ENCODE measurements around the gene NFYB. TPM values are rescaled to one million over a fixed set of nuclear protein-coding genes. Genes with fewer than 3 reads are reported as not detected.

The NFYB gene
- total RNA-seq, 4 donors from 2014 or later: 16.5 to 35.1 (median 21.4) TPM

DNA sequence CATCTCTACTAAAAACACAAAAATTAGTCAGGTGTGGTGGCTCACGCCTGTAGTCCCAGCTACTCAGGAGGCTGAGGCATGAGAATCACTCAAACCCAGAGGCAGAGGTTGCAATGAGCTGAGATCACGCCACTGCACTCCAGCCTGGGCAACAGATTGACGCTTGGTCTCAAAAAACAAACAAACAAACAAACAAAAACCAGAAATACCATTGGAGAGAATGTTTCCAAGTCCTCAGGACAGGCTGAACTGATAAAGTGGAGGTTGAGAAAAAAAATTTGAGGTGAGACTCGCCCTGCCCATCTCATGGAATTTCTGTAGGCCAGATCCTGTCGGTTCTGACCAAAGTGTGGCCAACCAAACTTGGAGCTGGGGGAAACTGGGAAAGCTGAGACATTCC lies 30.6 kb upstream of the NFYB start:
- no peak overlapping the region for H3K27ac ChIP-seq
- H3K27me3 ChIP-seq: no peaks in the 10 kb centered on the region
- no peak for ATAC-seq

DNA sequence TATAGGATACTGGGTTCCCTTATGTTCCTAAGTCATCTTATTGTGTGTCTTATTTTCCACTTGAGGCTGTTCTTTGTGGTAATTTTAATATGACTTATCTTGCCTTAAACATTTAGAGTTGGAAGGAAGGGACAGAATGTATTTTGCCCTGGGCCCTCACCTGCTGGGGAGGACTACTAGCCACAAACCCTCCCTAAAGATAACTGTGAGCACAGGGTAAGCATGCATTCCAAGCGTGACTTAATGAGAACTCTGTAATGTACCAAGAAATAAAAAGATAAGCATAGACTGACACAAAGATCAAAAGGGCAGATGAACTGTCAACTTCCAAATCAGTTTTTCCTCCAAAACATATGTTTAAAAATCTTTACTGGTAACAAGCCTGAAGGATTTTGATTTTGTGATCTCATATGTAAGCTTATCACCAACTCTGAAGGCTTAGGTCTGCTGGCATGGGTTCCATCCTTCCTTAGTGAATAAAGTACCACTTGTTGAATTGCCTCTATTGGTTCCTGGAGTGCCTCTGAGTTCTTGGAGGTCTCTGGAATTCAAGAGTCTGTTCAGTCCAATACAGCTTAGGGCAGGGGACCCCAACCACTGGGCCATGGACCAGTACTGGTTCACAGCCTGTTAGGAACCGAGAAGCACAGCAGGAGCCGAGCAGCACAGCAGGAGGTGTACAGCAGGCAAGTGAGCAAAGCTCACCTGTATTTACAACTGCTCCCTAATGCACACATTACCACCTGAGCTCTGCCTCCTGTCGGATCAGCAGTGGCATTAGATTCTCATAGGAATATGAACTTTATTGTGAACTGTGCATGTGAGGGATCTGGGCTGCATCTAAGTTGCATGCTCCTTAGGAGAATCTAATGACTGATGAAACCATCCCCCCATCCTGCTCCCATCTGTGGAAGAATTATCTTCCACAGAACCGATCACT lies 29.8 kb upstream of the NFYB start:
- no peak for TF ChIP-seq CTCF (IDR thresholded peaks at IDR 0.05 in 4 of 5, conservative IDR thresholded peaks at IDR 0.05 in 1 of 5)
- TF ChIP-seq POLR2A (IDR thresholded peaks at IDR 0.05): no peak
- Histone ChIP-seq H3K36me3 (no peaks in the 10 kb centered on the region), H3K9me3 (no peaks in the 10 kb centered on the region), H3K4me1 (peaks cover 0 to 5% of the 10 kb centered on the region in 2 donors), H3K27ac (no peak overlapping the region), H3K27me3 (no peaks in the 10 kb centered on the region), H3K4me3 (no peak overlapping the region)
- in situ Hi-C loops (cut with MboI; ENCODE audit: low sequenced_read_pairs in 4 of 4): no loop called here
- intact Hi-C loops (cut with DNase I; ENCODE audit: low total_unique reads): no loop called here
- ATAC-seq: no peak
- DNase-seq: no peak

More for the DNA sequence above, 30.6 kb upstream of the NFYB start:
- no peaks in the 10 kb centered on the region for H3K9me3 ChIP-seq
- intact Hi-C loops (cut with DNase I; ENCODE audit: low total_unique reads): no loop called here
- in situ Hi-C loops (cut with MboI; ENCODE audit: low sequenced_read_pairs in 4 of 4): no loop called here
- TF ChIP-seq CTCF (IDR thresholded peaks at IDR 0.05 in 4 of 5, conservative IDR thresholded peaks at IDR 0.05 in 1 of 5) (no peak), POLR2A (IDR thresholded peaks at IDR 0.05) (no peak)
- H3K4me3 ChIP-seq: no peak overlapping the region
- no peaks in the 10 kb centered on the region for H3K36me3 ChIP-seq
- DNase-seq: no peak
- H3K4me1 ChIP-seq: peaks cover 0 to 5% of the 10 kb centered on the region in 2 donors

DNA sequence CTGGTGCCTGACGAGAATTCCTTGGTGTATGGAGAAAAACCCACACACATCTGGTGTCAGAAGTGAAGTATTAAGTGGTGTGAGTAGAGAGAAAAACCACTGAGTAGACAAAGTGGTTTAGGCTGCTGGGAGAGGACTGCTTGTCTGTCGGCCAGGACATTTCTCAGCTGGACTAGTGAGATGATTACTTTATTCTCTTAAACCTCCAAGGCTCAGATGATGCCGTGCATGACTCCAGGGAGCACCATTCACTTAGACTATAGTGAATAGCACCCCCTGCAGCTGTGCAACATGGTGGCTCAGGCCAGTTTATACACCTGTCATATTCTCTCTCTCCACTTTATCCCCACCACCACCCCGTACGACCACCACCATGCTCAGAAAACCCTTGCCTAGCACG lies 28.5 kb upstream of the NFYB start:
- in situ Hi-C loops (cut with MboI; ENCODE audit: low sequenced_read_pairs in 4 of 4): no loop called here
- no peak overlapping the region for H3K4me3 ChIP-seq
- intact Hi-C loops (cut with DNase I; ENCODE audit: low total_unique reads): no loop called here
- ATAC-seq (no peak), DNase-seq (no peak)
- no peaks in the 10 kb centered on the region for H3K9me3 ChIP-seq
- H3K27ac ChIP-seq: peak overlapping the region in 2 of 4 donors; percentile 43 to 51
- no peaks in the 10 kb centered on the region for H3K36me3 ChIP-seq
- peaks cover 0 to 5% of the 10 kb centered on the region in 2 donors for H3K4me1 ChIP-seq
- TF ChIP-seq CTCF (IDR thresholded peaks at IDR 0.05 in 4 of 5, conservative IDR thresholded peaks at IDR 0.05 in 1 of 5) (no peak), POLR2A (IDR thresholded peaks at IDR 0.05) (no peak)
- no peaks in the 10 kb centered on the region for H3K27me3 ChIP-seq

- Histone ChIP-seq H3K36me3 (no peaks in the 10 kb centered on the region), H3K27ac (peak overlapping the region in 2 of 4 donors; percentile 43 to 51), H3K27me3 (no peaks in the 10 kb centered on the region), H3K4me1 (peaks cover 0 to 5% of the 10 kb centered on the region in 2 donors), H3K9me3 (no peaks in the 10 kb centered on the region), H3K4me3 (no peak overlapping the region)
- DNase-seq: no peak
- in situ Hi-C loops (cut with MboI; ENCODE audit: low sequenced_read_pairs in 4 of 4) (no loop called here), intact Hi-C loops (cut with DNase I; ENCODE audit: low total_unique reads) (no loop called here)
- no peak for TF ChIP-seq POLR2A (IDR thresholded peaks at IDR 0.05)
- no peak for TF ChIP-seq CTCF (IDR thresholded peaks at IDR 0.05 in 4 of 5, conservative IDR thresholded peaks at IDR 0.05 in 1 of 5)
- ATAC-seq: no peak
Measured at GRCh38 chr12:104165801-104166200, 27.8 kb upstream of the NFYB start.

All from gastrocnemius medialis (tissue), 4 donors.